Osteoblast (primary cell): Measurements from ENCODE around the gene CCSER1. TPM values are rescaled to one million over a fixed set of nuclear protein-coding genes. Genes with fewer than 3 reads are reported as not detected.

Experiments used
- DNase-seq: peaks from one replicate; pipeline ENCODE4 v3.0.0; 2011; ENCODE audit warnings: low spot score, mixed read lengths; ENCODE audit not compliant: insufficient read length; ENCODE audit errors: missing footprints
- H2AFZ ChIP-seq: 2 replicates; pipeline ENCODE4 v1.6.0; 2011; ENCODE audit warnings: mild to moderate bottlenecking, low read length
- H3K27ac ChIP-seq: 2 replicates; pipeline ENCODE4 v1.5.1; 2011; ENCODE audit warnings: mild to moderate bottlenecking, low read depth, low read length, moderate library complexity
- H3K27me3 ChIP-seq: 2 replicates; pipeline ENCODE4 v1.6.0; 2012; ENCODE audit warnings: mild to moderate bottlenecking, control low read depth, inconsistent platforms, low read length, moderate library complexity; ENCODE audit not compliant: insufficient read depth
- H3K36me3 ChIP-seq: 2 replicates; pipeline ENCODE4 v1.5.1; 2011; ENCODE audit warnings: mild to moderate bottlenecking, low read length, control low read depth, moderate library complexity; ENCODE audit not compliant: insufficient read depth
- H3K4me1 ChIP-seq: 2 replicates; pipeline ENCODE4 v1.5.1; 2011; ENCODE audit warnings: mild to moderate bottlenecking, low read length, control low read depth, moderate library complexity; ENCODE audit not compliant: insufficient read depth
- H3K4me2 ChIP-seq: 2 replicates; pipeline ENCODE4 v1.6.0; 2011; ENCODE audit warnings: mild to moderate bottlenecking, low read length; ENCODE audit not compliant: insufficient read depth
- H3K4me3 ChIP-seq: fragments of 200-600 bp; sonication (generic); 3 replicates; pipeline ENCODE4 v1.5.1; 2012; ENCODE audit warnings: mild to moderate bottlenecking, low read length, inconsistent platforms; ENCODE audit not compliant: insufficient read depth
- H3K79me2 ChIP-seq: 2 replicates; pipeline ENCODE4 v1.6.0; 2012; ENCODE audit warnings: mild to moderate bottlenecking, low read length, control low read depth, inconsistent platforms; ENCODE audit not compliant: insufficient read depth
- H3K9me3 ChIP-seq: 2 replicates; pipeline ENCODE4 v1.5.1; 2011; ENCODE audit warnings: low read depth, low read length, control low read depth
- H4K20me1 ChIP-seq: 2 replicates; pipeline ENCODE4 v1.6.0; 2012; ENCODE audit warnings: mild to moderate bottlenecking, low read length, control low read depth; ENCODE audit not compliant: insufficient read depth
- total RNA-seq: library from RNA; depleted of rRNA; stranded (reverse); fragments of >200 nt; gene quantifications from 2 replicates; pipeline ENCODE4 v1.2.3, GENCODE V29; 2012
- TF ChIP-seq, protein P1 (sequence below): IDR thresholded peaks from 2 replicates; pipeline ENCODE4 v1.5.1; 2011; ENCODE audit warnings: mild to moderate bottlenecking, low read depth, low read length, moderate library complexity; ENCODE audit errors: extremely low read depth

CCSER1 gene
- total RNA-seq, 1 donor = under 0.01 TPM

- H3K9me3 ChIP-seq = no peaks in the 10 kb centered on the region
- H4K20me1 ChIP-seq = no peaks in the 10 kb centered on the region
- no peak for DNase-seq
- H3K4me3 ChIP-seq = no peak overlapping the region
- no peaks in the 10 kb centered on the region for H3K4me1 ChIP-seq
- H2AFZ ChIP-seq = no peak overlapping the region
- no peak overlapping the region for H3K4me2 ChIP-seq
- H3K79me2 ChIP-seq = no peaks in the 10 kb centered on the region
- no peaks in the 10 kb centered on the region for H3K36me3 ChIP-seq
- no peaks in the 10 kb centered on the region for H3K27me3 ChIP-seq
- no peak overlapping the region for H3K27ac ChIP-seq
- TF ChIP-seq, protein P1, sequence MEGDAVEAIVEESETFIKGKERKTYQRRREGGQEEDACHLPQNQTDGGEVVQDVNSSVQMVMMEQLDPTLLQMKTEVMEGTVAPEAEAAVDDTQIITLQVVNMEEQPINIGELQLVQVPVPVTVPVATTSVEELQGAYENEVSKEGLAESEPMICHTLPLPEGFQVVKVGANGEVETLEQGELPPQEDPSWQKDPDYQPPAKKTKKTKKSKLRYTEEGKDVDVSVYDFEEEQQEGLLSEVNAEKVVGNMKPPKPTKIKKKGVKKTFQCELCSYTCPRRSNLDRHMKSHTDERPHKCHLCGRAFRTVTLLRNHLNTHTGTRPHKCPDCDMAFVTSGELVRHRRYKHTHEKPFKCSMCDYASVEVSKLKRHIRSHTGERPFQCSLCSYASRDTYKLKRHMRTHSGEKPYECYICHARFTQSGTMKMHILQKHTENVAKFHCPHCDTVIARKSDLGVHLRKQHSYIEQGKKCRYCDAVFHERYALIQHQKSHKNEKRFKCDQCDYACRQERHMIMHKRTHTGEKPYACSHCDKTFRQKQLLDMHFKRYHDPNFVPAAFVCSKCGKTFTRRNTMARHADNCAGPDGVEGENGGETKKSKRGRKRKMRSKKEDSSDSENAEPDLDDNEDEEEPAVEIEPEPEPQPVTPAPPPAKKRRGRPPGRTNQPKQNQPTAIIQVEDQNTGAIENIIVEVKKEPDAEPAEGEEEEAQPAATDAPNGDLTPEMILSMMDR = no peak
Observed at GRCh38 chr4:90602726-90603125, 475.5 kb downstream of the CCSER1 start.

DNA sequence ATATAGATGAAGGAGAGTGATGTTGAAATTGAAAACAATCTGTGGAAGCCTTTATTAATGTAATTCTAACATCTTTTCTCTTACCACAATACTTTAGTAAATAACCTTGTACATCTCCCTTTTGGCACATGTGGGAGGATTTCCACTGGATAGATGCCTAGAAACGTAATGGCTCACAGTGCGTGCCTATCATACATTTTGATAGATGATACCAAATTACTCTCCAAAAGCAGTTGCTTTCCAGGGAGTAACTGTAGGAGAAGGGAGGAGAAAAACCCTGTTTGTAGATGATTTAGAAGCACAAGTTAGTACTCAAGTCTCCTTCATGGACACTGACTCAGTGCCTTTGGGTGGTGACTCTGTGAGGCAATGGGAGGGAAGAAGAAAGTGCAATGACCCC, 476.3 kb downstream of the CCSER1 start:
- H3K4me3 ChIP-seq = no peak overlapping the region
- no peaks in the 10 kb centered on the region for H3K79me2 ChIP-seq
- no peak for DNase-seq
- TF ChIP-seq, protein P1 = no peak
- no peaks in the 10 kb centered on the region for H3K9me3 ChIP-seq
- no peaks in the 10 kb centered on the region for H3K27me3 ChIP-seq
- no peaks in the 10 kb centered on the region for H3K36me3 ChIP-seq
- H3K4me1 ChIP-seq = no peaks in the 10 kb centered on the region
- H3K27ac ChIP-seq = no peak overlapping the region
- no peaks in the 10 kb centered on the region for H4K20me1 ChIP-seq
- no peak overlapping the region for H2AFZ ChIP-seq
- H3K4me2 ChIP-seq = no peak overlapping the region

- no peaks in the 10 kb centered on the region for H3K27me3 ChIP-seq
- H3K9me3 ChIP-seq = no peaks in the 10 kb centered on the region
- no peak overlapping the region for H3K4me2 ChIP-seq
- H3K36me3 ChIP-seq = no peaks in the 10 kb centered on the region
- H3K27ac ChIP-seq = no peak overlapping the region
- no peak overlapping the region for H3K4me3 ChIP-seq
- TF ChIP-seq, protein P1 = no peak
- no peaks in the 10 kb centered on the region for H3K79me2 ChIP-seq
- H3K4me1 ChIP-seq = no peaks in the 10 kb centered on the region
- no peaks in the 10 kb centered on the region for H4K20me1 ChIP-seq
- H2AFZ ChIP-seq = no peak overlapping the region
- no peak for DNase-seq
Observed at GRCh38 chr4:90606781-90607180, 479.6 kb downstream of the CCSER1 start.

- Histone ChIP-seq H3K79me2 (no peaks in the 10 kb centered on the region), H3K4me3 (no peak overlapping the region), H3K4me2 (no peak overlapping the region), H2AFZ (no peak overlapping the region), H3K27me3 (no peaks in the 10 kb centered on the region), H4K20me1 (no peaks in the 10 kb centered on the region), H3K9me3 (no peaks in the 10 kb centered on the region), H3K4me1 (no peaks in the 10 kb centered on the region), H3K27ac (no peak overlapping the region), H3K36me3 (no peaks in the 10 kb centered on the region)
- no peak for DNase-seq
- TF ChIP-seq, protein P1 = no peak
Observed at GRCh38 chr4:90614371-90614770, 487.2 kb downstream of the CCSER1 start.
